ENCODE data around the gene GPR132.

DNA sequence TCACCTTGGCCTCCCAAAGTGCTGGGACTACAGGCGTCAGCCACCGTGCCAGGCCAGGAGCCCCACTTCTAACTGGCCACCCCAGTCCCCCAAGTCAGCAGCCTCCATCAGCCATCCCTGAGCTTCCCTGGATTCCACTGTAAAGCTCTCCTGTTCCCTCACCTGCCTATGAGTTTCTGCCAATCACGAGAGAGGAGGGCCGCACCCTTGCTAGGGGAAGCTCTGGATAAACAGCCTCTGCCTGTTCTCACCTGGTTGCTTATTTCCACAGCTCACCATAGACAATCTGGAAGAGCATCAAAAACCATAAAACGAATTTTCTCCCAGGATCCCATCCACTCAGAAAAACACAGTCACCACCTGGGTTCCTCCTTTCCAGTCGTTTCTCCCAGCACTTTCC, 49.3 kb downstream of the GPR132 start:
- TF ChIP-seq, protein P1, sequence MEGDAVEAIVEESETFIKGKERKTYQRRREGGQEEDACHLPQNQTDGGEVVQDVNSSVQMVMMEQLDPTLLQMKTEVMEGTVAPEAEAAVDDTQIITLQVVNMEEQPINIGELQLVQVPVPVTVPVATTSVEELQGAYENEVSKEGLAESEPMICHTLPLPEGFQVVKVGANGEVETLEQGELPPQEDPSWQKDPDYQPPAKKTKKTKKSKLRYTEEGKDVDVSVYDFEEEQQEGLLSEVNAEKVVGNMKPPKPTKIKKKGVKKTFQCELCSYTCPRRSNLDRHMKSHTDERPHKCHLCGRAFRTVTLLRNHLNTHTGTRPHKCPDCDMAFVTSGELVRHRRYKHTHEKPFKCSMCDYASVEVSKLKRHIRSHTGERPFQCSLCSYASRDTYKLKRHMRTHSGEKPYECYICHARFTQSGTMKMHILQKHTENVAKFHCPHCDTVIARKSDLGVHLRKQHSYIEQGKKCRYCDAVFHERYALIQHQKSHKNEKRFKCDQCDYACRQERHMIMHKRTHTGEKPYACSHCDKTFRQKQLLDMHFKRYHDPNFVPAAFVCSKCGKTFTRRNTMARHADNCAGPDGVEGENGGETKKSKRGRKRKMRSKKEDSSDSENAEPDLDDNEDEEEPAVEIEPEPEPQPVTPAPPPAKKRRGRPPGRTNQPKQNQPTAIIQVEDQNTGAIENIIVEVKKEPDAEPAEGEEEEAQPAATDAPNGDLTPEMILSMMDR (IDR thresholded peaks at IDR 0.05; ENCODE audit: extremely low read depth in 1 of 2, insufficient read depth in 1 of 2, low read depth in 1 of 2, low read length in 2 of 2) = no peak
- TF ChIP-seq POLR2AphosphoS5 (IDR thresholded peaks at IDR 0.05; ENCODE audit: insufficient read depth, low read depth, low read length) = no peak
- TF ChIP-seq EZH2 (IDR thresholded peaks at IDR 0.05; ENCODE audit: borderline replicate concordance, low read depth, low read length, severe bottlenecking) = no peak
- TF ChIP-seq, protein P2, sequence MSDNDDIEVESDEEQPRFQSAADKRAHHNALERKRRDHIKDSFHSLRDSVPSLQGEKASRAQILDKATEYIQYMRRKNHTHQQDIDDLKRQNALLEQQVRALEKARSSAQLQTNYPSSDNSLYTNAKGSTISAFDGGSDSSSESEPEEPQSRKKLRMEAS (IDR thresholded peaks at IDR 0.05; ENCODE audit: insufficient read depth, insufficient read length) = no peak
- TF ChIP-seq POLR2A (IDR thresholded peaks at IDR 0.05; ENCODE audit: low read depth, low read length) = no peak
- no peak for TF ChIP-seq MYC (IDR thresholded peaks at IDR 0.05; ENCODE audit: low read depth, low read length)
